HepG2 (cell line): Measurements from ENCODE around the gene KANSL3. TPM values are rescaled to one million over a fixed set of nuclear protein-coding genes. Genes with fewer than 3 reads are reported as not detected.
A peak's percentile ranks its signal among the peaks of the same experiment; 100 is the strongest.

ENCODE experiments used
- ATF7-NPFF ChIP-seq: sonication (generic); formaldehyde crosslinking; IDR thresholded peaks from 2 replicates; pipeline ENCODE4 v1.8.1; 2023; ENCODE audit warnings: mild to moderate bottlenecking, low read depth, missing genetic modification reagents, moderate library complexity
- DMAP1 ChIP-seq: IDR thresholded peaks from 2 replicates; pipeline ENCODE4 v1.6.1; 2016
- ELF1 ChIP-seq: sonication (generic); formaldehyde crosslinking; IDR thresholded peaks from 2 replicates; pipeline ENCODE4 v1.4.0; 2020; ENCODE audit warnings: missing genetic modification reagents
- FLYWCH1 ChIP-seq: sonication (generic); formaldehyde crosslinking; IDR thresholded peaks from 2 replicates; pipeline ENCODE4 v1.8.1; 2023; ENCODE audit warnings: mild to moderate bottlenecking, missing genetic modification reagents
- FOXJ3 ChIP-seq: sonication (generic); formaldehyde crosslinking; IDR thresholded peaks from 2 replicates; pipeline ENCODE4 v1.4.0; 2020; ENCODE audit warnings: missing genetic modification reagents, mild to moderate bottlenecking, borderline replicate concordance
- IRF2 ChIP-seq: IDR thresholded peaks from 2 replicates; pipeline ENCODE4 v1.6.1; 2018; ENCODE audit warnings: missing genetic modification reagents, missing compliant biosample characterization
- KDM6A ChIP-seq: IDR thresholded peaks from 2 replicates; pipeline ENCODE4 v1.6.1; 2016; ENCODE audit warnings: low read depth
- NR3C1 ChIP-seq: sonication (generic); formaldehyde crosslinking; IDR thresholded peaks from 2 replicates; pipeline ENCODE4 v1.4.0; 2020; ENCODE audit warnings: missing genetic modification reagents
- TCF12 ChIP-seq, 2 experiments: fragments of 450-650 bp in 1 of 2; sonication (generic) in 1 of 2; formaldehyde crosslinking in 1 of 2; IDR thresholded peaks; 2 replicates each; pipeline versions ENCODE4 v1.6.1 to v1.8.0; 2017 to 2022; ENCODE audit warnings: antibody characterized with exemption in 1 of 2, mild to moderate bottlenecking in 1 of 2, missing genetic modification reagents in 1 of 2, moderate library complexity in 1 of 2
- THAP7 ChIP-seq: sonication (generic); formaldehyde crosslinking; IDR thresholded peaks from 2 replicates; pipeline ENCODE4 v1.8.1; 2023; ENCODE audit warnings: mild to moderate bottlenecking, missing genetic modification reagents
- U2AF1 ChIP-seq: fragments of 200-400 bp; formaldehyde crosslinking; optimal IDR thresholded peaks from 2 replicates; pipeline ENCODE3; 2017; ENCODE audit warnings: mild to moderate bottlenecking, low read depth, low read length
- ZFP37 ChIP-seq: sonication (generic); formaldehyde crosslinking; IDR thresholded peaks from 2 replicates; pipeline ENCODE4 v1.4.0; 2020; ENCODE audit warnings: missing genetic modification reagents, borderline replicate concordance
- ZNF572 ChIP-seq: sonication (generic); formaldehyde crosslinking; IDR thresholded peaks from 2 replicates; pipeline ENCODE4 v1.5.1; 2020; ENCODE audit warnings: mild to moderate bottlenecking, missing genetic modification reagents
- ZNF891 ChIP-seq: sonication (generic); formaldehyde crosslinking; IDR thresholded peaks from 2 replicates; pipeline ENCODE4 v1.5.0; 2020; ENCODE audit warnings: mild to moderate bottlenecking, missing genetic modification reagents
- polyA plus RNA-seq, 8 experiments: library from polyadenylated mRNA; depleted of rRNA in 3 of 8; stranded (reverse) in 7 of 8; unstranded in 1 of 8; fragments of >200 nt; fragmentation: Illumina TruSeq in 4 of 8; extraction: Trizol in 4 of 8; gene quantifications; 2 replicates each; pipeline versions ENCODE4 v1.2.1 to v1.2.3, GENCODE V29; 2011 to 2016; ENCODE audit warnings: low read depth in 4 of 8, missing spikeins in 1 of 8, mixed read lengths in 1 of 8; ENCODE audit not compliant: insufficient read depth in 1 of 8
- total RNA-seq, 5 experiments: library from RNA; depleted of rRNA; stranded (reverse); fragments of >200 nt; fragmentation: Illumina TruSeq; extraction: Trizol; gene quantifications; 2 replicates each; pipeline ENCODE4 v1.2.3, GENCODE V29; 2016; ENCODE audit warnings: low read depth in 1 of 5
- TF ChIP-seq, protein P1 (sequence below): sonication (generic); formaldehyde crosslinking; IDR thresholded peaks from 2 replicates; pipeline ENCODE4 v1.4.0; 2020; ENCODE audit warnings: mild to moderate bottlenecking, missing genetic modification reagents
- TF ChIP-seq, protein P2 (sequence below): sonication (generic); formaldehyde crosslinking; IDR thresholded peaks from 2 replicates; pipeline ENCODE4 v1.4.0; 2020; ENCODE audit warnings: missing genetic modification reagents, borderline replicate concordance
- TF ChIP-seq, protein P3 (sequence below): sonication (generic); formaldehyde crosslinking; IDR thresholded peaks from 2 replicates; pipeline ENCODE4 v1.8.0; 2022; ENCODE audit warnings: missing genetic modification reagents, mild to moderate bottlenecking, inconsistent platforms, borderline replicate concordance

The KANSL3 gene
- total and polyA plus RNA-seq, 2 of the 13 experiments (the other 11 are each of a cell fraction or from before 2014, with no cell fraction given), result 20.8 to 37.3 TPM

DNA sequence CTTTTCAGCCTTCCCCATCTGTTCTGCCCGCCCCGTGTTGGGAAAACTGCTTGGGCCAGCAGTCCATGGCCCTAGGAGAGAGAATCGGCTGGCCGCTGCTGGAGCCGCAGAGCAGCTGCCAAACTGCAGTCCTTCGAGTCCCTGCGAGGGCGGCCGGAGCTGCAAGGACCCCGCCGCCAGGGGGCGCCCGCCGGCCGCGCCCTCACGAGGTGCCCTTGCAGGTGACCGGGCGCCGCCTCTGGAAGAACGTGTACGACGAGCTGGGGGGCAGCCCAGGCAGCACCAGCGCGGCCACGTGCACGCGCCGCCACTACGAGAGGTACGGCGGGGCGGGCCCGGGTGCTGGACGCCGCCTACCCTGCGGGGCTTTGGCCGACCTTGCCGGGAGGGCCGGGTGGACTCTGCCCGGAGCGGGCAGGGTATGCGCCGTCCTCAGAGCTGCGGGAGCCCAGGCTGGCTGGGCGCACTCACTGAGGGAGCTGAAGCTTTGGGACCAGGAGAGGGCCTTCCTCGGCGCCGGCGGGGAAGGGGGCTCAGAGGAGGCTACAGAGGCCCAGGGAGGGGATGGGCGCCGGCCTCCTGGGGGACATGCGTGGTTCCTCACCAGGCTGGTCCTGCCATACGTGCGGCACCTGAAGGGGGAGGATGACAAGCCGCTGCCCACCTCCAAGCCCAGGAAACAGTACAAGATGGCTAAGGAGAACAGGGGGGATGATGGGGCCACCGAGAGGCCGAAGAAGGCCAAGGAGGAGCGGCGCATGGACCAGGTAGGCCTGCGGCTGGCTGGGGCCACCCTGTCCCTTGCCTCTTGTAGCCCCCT lies 87.9 kb downstream of the KANSL3 start (continued):
- TF ChIP-seq, protein P1, sequence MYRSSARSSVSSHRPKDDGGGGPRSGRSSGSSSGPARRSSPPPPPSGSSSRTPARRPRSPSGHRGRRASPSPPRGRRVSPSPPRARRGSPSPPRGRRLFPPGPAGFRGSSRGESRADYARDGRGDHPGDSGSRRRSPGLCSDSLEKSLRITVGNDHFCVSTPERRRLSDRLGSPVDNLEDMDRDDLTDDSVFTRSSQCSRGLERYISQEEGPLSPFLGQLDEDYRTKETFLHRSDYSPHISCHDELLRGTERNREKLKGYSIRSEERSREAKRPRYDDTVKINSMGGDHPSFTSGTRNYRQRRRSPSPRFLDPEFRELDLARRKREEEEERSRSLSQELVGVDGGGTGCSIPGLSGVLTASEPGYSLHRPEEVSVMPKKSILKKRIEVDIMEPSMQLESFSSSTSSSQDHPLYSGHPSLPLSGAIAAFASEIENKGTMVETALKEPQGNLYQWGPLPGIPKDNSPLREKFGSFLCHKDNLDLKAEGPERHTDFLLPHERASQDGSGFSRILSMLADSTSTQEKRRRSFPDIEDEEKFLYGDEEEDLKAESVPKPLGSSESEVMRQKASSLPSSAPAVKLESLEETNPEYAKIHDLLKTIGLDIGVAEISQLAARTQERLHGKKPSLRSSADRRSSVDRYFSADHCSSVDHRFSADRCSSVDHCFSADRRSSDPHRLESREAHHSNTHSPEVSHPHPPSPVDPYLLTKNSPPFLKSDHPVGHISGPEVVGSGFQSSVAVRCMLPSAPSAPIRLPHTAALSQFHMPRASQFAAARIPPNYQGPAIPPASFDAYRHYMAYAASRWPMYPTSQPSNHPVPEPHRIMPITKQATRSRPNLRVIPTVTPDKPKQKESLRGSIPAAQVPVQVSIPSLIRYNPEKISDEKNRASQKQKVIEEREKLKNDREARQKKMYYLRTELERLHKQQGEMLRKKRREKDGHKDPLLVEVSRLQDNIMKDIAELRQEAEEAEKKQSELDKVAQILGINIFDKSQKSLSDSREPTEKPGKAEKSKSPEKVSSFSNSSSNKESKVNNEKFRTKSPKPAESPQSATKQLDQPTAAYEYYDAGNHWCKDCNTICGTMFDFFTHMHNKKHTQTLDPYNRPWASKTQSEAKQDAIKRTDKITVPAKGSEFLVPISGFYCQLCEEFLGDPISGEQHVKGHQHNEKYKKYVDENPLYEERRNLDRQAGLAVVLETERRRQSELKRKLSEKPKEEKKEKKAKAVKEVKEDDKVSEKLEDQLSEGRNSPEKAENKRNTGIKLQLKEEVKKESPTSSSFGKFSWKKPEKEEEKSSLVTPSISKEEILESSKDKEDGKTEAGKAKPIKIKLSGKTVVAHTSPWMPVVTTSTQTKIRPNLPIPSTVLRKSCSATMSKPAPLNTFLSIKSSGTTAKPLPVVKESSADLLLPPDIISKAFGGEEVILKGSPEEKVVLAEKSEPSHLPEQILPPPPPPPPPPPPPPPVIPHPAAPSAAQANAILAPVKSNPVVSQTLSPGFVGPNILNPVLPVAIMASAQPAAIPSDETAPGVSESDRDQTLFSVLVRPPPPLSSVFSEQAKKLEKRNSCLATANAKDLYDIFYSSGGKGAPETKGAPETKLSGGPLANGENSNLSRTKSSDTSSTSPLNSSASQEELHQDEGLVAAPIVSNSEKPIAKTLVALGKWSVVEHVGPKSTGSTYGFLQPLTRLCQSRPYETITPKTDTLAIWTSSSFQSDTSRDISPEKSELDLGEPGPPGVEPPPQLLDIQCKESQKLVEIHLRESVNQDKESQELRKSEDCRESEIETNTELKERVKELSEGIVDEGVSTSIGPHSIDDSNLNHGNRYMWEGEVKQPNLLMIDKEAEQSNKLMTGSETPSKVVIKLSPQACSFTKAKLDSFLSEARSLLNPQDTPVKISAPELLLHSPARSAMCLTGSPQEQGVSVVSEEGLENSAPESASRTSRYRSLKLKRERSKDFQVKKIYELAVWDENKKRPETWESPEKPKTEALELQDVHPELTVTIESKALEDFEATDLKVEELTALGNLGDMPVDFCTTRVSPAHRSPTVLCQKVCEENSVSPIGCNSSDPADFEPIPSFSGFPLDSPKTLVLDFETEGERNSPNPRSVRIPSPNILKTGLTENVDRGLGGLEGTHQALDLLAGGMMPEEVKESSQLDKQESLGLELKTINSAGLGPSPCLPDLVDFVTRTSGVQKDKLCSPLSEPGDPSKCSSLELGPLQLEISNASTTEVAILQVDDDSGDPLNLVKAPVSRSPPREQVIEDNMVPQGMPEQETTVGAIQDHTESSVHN (CRISPR knock-in tag), result no peak
- TF ChIP-seq, protein P2, sequence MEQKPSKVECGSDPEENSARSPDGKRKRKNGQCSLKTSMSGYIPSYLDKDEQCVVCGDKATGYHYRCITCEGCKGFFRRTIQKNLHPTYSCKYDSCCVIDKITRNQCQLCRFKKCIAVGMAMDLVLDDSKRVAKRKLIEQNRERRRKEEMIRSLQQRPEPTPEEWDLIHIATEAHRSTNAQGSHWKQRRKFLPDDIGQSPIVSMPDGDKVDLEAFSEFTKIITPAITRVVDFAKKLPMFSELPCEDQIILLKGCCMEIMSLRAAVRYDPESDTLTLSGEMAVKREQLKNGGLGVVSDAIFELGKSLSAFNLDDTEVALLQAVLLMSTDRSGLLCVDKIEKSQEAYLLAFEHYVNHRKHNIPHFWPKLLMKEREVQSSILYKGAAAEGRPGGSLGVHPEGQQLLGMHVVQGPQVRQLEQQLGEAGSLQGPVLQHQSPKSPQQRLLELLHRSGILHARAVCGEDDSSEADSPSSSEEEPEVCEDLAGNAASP, result peak; percentile 91
- peak; percentile 80; the same call in 1 of the 2 replicates for TF ChIP-seq IRF2
- TF ChIP-seq NR3C1 (CRISPR knock-in tag), result no peak
- no peak for TF ChIP-seq ZNF891 (CRISPR knock-in tag)
- TF ChIP-seq DMAP1 (CRISPR knock-in tag), result peak; percentile 91; the same call in 1 of the 2 replicates
- no peak for TF ChIP-seq FLYWCH1 (CRISPR knock-in tag)
- TF ChIP-seq THAP7 (CRISPR knock-in tag), result peak; percentile 38; the same call in 1 of the 2 replicates
- TF ChIP-seq U2AF1, result peak; percentile 49
- TF ChIP-seq ATF7-NPFF (CRISPR knock-in tag), result peak; percentile 96
- no peak for TF ChIP-seq ZNF572
- no peak for TF ChIP-seq ELF1 (CRISPR knock-in tag)
- TF ChIP-seq FOXJ3 (CRISPR knock-in tag), result no peak
- TF ChIP-seq, protein P3, sequence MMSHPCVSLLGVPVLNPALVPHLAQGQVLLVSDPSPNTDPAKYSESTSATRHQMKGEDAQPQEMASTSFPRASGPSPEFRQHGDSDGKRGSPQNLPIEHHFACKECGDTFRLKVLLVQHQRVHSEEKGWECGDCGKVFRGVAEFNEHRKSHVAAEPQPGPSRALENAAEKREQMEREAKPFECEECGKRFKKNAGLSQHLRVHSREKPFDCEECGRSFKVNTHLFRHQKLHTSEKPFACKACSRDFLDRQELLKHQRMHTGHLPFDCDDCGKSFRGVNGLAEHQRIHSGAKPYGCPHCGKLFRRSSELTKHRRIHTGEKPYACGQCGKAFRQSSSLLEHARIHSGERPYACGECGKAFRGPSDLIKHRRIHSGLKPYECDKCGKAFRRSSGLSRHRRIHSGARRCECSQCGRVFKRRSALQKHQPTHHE (CRISPR knock-in tag), result peak; percentile 76; the same call in 1 of the 2 replicates
- 0 out of 2 replicates have a peak, but pooled peaks have one; percentile 53 for TF ChIP-seq ZFP37
- peak; percentile 13; the same call in 1 of the 2 replicates for TF ChIP-seq KDM6A (CRISPR knock-in tag)
- no peak for TF ChIP-seq TCF12 (IDR thresholded peaks at IDR 0.05)
- peak; percentile 70; the same call in 1 of the 2 replicates for TF ChIP-seq TCF12 (CRISPR knock-in tag; IDR thresholded peaks at IDR 0.05)
